ENCODE data around the gene STRIP2.
"Not testable (repeated sequence)": the region's sequence is repeated elsewhere in the genome, so short reads cannot be mapped to it uniquely, and the experiment has no call there.

The STRIP2 gene

GRCh38 chr7:129456421-129456820 lies 22.2 kb downstream of the STRIP2 start:
- no peak for DNase-seq

DNA sequence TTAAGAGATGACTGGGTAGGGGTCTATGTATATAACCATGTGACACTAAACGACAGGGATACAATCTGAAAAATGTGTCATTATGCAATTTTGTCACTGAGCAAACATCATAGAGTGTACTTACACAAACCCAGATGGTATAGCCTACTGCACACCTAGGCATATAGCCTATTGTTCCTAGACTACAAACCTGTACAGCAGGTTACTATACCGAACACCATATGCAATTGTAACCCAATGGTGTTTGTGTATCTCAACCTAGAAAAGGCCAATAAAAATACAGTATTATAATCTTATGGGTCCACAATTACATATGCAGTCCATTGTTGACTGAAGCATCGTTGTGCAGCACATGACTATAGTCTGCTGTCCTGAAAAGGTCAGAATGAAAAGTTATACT lies 22.9 kb downstream of the STRIP2 start:
- no peak for DNase-seq

DNA sequence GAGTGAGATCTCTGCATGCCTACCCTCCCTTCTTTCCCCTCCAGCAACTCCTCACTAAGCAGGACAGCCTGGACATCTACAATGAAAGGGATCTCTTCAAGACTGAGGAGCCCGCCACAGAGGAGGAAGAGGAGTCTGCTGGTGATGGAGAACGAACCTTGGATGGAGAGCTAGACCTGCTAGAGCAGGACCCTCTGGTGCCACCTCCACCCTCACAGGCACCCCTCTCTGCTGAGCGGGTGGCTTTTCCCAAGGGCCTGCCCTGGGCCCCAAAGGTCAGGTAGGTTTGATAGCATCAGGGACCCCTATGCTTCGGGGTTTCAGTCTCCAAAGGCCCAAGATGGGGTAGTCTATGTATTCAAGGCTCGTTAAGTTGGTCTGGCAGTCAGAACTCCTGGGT lies 23.9 kb downstream of the STRIP2 start:
- DNase-seq, result no peak

DNA sequence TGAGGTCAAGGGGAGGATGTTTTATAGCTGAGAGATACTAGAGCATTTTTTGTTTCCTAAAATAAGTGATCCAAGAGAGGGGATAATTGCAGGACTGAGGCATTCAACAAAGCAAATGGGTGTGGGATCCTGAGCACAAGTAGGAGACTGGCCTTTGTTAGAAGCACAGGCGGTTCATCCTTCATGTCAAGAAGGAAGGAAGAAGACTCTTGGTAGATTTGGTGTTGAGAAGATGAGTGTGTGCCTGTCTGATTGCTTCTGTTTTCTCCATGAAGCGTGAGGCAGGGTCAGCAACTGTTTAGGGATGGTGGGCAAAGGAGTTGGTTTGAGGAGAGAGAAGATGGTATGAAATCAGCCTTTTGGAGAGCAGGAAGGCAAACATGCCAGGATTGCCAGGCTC lies 27.6 kb downstream of the STRIP2 start:
- no peak for DNase-seq

- DNase-seq, result no peak
Measured at GRCh38 chr7:129462420-129462819, 28.2 kb downstream of the STRIP2 start.

DNA sequence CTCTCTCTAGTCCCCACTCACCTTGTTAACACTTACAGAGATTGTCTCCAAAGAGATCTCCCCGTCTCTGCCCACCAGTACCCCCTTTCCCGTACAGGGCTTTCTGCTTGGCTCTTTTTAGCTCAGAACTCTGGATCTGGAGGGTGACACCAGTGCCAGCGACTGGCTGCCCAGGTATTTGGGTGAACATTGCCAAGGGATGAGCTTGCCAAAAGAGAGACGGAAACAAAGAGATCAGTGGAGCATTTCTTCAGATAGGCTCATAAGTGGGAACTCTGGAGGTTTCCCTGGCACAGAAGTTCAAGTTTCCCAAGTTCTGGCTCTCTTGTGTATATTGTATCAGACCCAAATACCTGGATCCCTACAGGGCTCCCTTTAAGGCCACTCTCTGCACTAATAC lies 30.0 kb downstream of the STRIP2 start:
- no peak for DNase-seq

DNA sequence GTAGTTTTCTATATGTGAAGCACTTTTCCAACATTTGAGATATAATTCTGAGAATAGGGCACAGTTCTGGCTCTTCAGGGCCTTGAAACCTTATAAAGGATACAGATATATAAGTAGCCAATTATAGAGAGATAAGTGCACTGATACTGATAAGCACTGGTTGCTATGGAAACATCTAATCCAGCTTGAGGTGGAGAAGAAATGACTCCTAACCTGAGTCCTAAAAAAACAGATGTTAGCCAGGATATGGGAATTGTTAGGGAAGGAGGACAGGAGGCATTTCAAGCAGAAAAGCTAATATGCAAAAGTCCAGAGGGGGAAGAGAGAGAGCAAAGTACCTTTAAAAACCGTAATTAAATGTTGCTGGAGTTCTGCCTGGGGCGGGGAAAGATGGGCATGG lies 30.8 kb downstream of the STRIP2 start:
- DNase-seq, result no peak

DNA sequence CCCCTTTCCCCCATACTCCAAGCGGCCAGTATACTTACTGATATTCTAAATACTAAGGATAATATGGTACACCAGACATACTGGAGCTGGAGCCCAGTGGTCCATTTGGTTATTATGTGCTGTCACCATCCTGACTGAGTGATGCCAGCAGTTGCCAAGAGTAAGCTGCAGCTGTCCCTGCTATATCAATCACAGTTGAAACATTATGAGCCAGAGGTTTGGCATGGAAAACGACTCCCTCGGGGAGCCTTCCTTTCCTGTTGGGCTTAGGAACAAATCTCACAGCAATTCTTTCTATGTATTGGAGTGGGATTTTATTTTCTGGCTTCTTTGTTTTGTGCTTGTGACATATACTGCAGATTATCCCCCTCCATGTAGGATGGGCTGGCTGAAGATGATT lies 32.6 kb downstream of the STRIP2 start:
- DNase-seq, result no peak

DNA sequence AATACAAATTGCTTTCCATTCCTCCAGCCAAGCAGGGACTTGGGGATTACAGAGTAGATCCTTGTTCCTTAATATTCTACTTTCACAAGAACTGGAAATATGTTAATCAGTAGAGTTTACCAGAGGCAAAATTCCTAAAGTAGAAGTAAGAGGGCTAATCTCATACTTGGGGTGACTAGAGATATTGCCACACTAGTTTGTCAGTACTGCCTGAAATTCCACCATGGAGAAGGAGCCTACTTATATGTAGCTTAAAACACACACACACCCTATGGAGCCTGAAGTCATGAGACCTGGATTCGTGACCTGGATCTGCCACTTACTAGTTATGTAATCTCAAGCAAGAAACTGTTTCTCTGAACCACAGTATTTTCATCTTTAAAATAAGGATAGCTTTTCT lies 33.9 kb downstream of the STRIP2 start:
- DNase-seq, result no peak

DNA sequence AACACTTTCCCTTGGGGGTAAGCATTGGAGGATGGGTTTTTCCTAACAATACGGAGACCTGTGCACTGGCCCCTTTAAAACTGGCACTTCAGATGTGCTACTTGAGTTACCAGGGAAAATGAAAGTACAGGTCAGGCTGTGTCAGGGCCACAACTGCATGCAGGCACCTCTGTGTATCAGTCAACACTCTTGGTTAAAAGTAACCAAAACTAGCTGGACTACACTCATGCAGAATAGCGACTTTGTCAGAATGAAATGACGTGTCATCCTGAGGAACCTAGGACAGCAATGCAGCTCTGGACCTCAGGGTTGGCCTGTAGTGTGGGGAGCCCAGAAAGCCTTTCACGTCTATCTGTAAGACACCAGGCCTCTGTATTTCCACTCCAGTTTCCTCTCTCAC lies 34.3 kb downstream of the STRIP2 start:
- no peak for DNase-seq

- DNase-seq, result no peak
Measured at GRCh38 chr7:129469930-129470329, 35.7 kb downstream of the STRIP2 start.

DNA sequence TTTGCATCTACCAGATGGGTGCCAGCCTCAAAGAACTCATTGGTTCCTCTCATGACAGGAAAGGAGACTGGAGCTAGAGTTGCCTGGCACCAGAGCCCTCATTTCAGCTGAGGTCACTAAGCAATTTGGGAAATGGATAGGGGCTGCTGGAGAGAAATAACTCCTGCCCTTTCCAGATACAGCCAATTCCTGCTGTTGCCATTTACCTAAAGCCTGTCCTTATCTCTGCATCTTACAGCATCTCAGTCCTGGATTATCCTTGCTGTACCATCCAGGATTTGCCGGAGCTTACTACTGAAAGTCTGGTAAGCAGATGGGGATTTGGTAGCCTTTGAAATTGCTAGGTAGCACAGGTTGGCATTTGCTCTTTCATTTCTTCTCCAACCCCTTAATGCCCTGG lies 36.2 kb downstream of the STRIP2 start:
- no peak for DNase-seq

DNA sequence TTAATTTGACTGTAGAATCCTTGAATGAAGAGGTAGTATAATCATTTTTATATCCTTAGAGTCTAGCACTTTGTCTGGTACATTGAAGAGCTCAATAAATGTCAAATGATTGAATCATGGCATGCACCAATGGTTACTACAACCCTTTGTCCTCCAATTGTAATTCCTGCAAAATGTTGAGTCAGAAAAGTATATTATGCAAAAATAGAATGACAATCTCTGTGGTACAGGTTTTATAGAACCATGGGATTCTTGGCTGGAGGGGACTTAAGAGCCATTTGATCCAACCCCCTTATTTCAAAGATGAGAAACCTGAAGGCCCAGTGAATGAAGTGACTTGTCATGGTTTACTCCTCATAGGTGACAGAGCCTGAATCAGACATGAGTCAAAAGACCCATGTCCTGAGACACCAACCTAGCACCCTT lies 37.2 kb downstream of the STRIP2 start:
- DNase-seq, result no peak

GRCh38 chr7:129475931-129476330 lies 41.7 kb downstream of the STRIP2 start:
- not testable (repeated sequence) for DNase-seq

- not testable (repeated sequence) for DNase-seq
Measured at GRCh38 chr7:129476398-129476797, 42.2 kb downstream of the STRIP2 start.

- DNase-seq, result no peak
Measured at GRCh38 chr7:129479831-129480230, 45.6 kb downstream of the STRIP2 start.

DNA sequence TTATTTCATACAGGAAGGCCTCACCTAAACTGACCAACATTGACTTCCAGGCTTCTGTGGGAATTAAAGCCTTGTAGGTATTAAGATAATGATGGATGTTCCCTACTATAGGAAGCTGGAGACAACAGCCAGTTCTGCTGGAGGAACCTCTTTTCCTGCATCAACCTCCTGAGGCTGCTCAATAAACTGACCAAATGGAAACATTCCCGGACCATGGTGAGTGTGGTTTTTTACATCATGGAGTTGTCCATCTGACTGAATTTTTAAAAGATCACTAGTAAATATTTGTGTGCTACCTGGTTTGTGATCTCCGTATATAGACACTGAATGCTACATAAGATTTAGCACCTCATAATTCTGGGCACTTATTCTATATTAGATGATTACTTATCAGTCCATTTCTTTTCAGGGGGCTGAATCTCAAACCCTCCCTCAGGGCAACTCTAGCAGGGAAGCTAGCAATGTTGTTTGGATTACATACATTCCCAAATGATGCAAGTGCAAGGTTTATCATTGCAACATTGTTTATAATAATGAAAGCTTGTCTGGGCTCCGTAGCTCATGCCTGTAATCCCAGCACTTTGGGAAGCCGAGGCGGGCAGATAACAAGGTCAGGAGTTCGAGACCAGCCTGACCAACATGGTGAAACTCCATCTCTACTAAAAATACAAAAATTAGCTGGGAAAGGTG lies 46.6 kb downstream of the STRIP2 start:
- DNase-seq, result no peak

GRCh38 chr7:129481376-129481775 lies 47.1 kb downstream of the STRIP2 start:
- not testable (repeated sequence) for DNase-seq

GRCh38 chr7:129482781-129483180 lies 48.5 kb downstream of the STRIP2 start:
- DNase-seq, result no peak

- DNase-seq, result no peak
Measured at GRCh38 chr7:129489491-129489890, 55.3 kb downstream of the STRIP2 start.

DNA sequence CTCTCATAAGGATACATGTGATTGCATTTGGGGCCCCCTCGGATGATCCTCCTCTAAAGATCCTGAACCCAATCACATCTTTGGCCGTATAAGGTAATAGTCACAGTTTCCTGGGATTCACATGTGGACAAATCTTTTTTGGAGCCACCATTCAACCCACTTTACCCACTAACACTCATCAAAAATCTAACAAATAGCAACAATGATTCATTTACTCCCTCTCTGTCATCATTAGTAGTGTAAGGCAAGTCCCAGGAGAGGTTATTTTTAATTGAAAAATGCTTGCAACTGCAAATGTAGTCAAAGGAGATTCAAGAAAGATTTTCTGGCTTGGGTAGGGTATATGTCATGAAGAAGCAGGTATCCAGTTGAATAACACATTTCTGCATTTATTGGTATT lies 58.2 kb downstream of the STRIP2 start:
- no peak for DNase-seq

DNA sequence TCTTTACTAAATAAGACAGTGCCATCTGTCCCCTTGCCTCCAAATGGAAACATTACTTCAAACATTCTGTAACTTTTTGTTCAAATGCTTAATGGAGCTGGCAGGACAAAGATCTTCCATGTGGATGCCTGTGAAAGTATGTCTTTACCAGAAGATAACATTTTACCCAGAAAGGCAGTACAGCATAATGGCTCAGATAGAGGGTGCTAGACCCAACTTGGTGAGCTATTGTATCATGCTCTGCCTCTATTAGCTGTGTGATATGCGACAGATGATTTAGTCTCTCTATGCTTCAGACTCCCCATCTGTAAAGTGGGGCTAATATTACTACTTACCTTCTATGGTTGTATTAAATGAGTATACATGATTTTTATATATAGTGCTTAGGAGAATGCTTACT lies 59.3 kb downstream of the STRIP2 start:
- no peak for DNase-seq

- no peak for DNase-seq
Measured at GRCh38 chr7:129494041-129494440, 59.8 kb downstream of the STRIP2 start.

DNA sequence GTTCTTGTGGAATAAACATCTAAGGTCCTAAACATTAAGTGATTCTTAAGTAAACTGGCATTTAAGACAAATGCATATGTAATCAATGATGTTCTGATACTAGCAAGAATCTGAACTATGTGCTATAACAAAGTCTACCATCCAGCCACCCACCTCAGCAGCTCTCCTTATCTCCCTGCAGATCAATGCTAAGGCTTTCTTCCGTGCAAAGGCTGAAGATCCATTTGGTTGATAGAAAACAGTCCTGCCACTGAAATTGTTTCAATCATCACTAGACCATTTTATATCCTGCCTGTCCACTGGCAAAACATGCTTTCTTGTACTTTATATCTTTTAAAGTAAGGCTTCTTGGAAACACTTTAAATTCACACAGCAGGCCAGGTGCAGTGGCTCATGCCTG lies 61.8 kb downstream of the STRIP2 start:
- DNase-seq, result no peak

GRCh38 chr7:129496653-129497052 lies 62.4 kb downstream of the STRIP2 start:
- no peak for DNase-seq

GRCh38 chr7:129497156-129497555 lies 62.9 kb downstream of the STRIP2 start:
- no peak for DNase-seq

Measured in NCI-H446 treated with DMSO at 0.1 percent for 48 hours (cell line).